ENCODE results near the gene DNM1L. TPM values are rescaled to one million over a fixed set of nuclear protein-coding genes. Genes with fewer than 3 reads are reported as not detected.
A peak's percentile ranks its signal among the peaks of the same experiment; 100 is the strongest.
"Not testable (repeated sequence)": the region's sequence is repeated elsewhere in the genome, so short reads cannot be mapped to it uniquely, and the experiment has no call there.

The DNM1L gene
- total RNA-seq, 2 experiments from 2014 or later = 61.1 to 102 TPM

GRCh38 chr12:32718926-32719325, 39.8 kb downstream of the DNM1L start:
- Histone ChIP-seq H3K36me3 (ENCODE audit: insufficient read depth, low read length) (peaks cover 73% of the 10 kb centered on the region), H3K4me3 (ENCODE audit: low read depth, low read length, poor library complexity, severe bottlenecking) (no peak overlapping the region), H3K79me2 (ENCODE audit: insufficient read depth, low read depth, low read length) (no peaks in the 10 kb centered on the region), H3K4me1 (ENCODE audit: insufficient read depth, low read length, poor library complexity, severe bottlenecking) (no peaks in the 10 kb centered on the region), H3K27ac (ENCODE audit: low read depth, low read length, poor library complexity, severe bottlenecking) (no peak overlapping the region), H3K9me2 (ENCODE audit: insufficient read depth, low read length) (no peaks in the 10 kb centered on the region), H3K9me3 (ENCODE audit: low read length) (no peaks in the 10 kb centered on the region), H2AFZ (ENCODE audit: low read length) (no peak overlapping the region), H3K4me2 (ENCODE audit: low read length) (no peak overlapping the region), H4K20me1 (ENCODE audit: insufficient read depth, low read length) (no peaks in the 10 kb centered on the region)
- POLR2A ChIA-PET = interaction anchor here (0.5 to 0.7 kb wide), 3 partner anchors 20 to 317 kb away, joined by 3 to 5 read pairs (median 4); no protein-coding TSS in a partner anchor
- no peak for DNase-seq (ENCODE audit: low spot score)
- intact Hi-C loops (cut with micrococcal nuclease; ENCODE audit: unreplicated experiment) = no loop called here
- TF ChIP-seq EZH2phosphoT487 (IDR thresholded peaks at IDR 0.05; ENCODE audit: borderline replicate concordance, low read depth, low read length) (no peak), CTCF (conservative IDR thresholded peaks at IDR 0.05; ENCODE audit: low read length) (no peak)
- BruUV-seq (replicated peaks) = no TSS peak
- CTCF ChIA-PET (ENCODE audit: unreplicated experiment) = no interaction called here

DNA sequence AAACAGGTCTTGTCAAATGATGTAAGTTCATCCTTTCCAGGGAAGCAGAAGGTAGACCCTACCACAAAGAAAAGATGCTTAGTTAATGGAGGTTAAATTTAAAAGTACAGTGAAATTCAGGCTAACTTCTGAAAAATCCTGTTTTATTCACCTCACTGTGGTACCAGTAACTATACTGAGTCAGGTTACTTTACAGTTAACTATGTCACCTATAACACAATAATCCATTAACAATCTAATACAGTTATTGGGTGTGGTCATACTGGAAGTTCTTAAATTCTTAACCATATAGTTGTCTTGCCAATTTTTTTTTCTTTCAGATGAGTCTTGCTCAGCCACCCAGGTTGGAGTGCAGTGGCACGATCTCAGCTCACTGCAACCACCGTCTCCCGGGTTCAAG, 46.2 kb downstream of the DNM1L start:
- H3K4me1 ChIP-seq (ENCODE audit: insufficient read depth, low read length, poor library complexity, severe bottlenecking); H3K4me2 ChIP-seq (ENCODE audit: low read length); H3K9me2 ChIP-seq (ENCODE audit: insufficient read depth, low read length); DNase-seq (ENCODE audit: low spot score); H3K9me3 ChIP-seq (ENCODE audit: low read length); H2AFZ ChIP-seq (ENCODE audit: low read length); H4K20me1 ChIP-seq (ENCODE audit: insufficient read depth, low read length); H3K27ac ChIP-seq (ENCODE audit: low read depth, low read length, poor library complexity, severe bottlenecking); intact Hi-C loops (cut with micrococcal nuclease; ENCODE audit: unreplicated experiment); H3K4me3 ChIP-seq (ENCODE audit: low read depth, low read length, poor library complexity, severe bottlenecking); H3K79me2 ChIP-seq (ENCODE audit: insufficient read depth, low read depth, low read length); POLR2A ChIA-PET; CTCF ChIA-PET (ENCODE audit: unreplicated experiment); BruUV-seq (replicated peaks): not testable (repeated sequence)
- peaks cover 83% of the 10 kb centered on the region for H3K36me3 ChIP-seq (ENCODE audit: insufficient read depth, low read length)

DNA sequence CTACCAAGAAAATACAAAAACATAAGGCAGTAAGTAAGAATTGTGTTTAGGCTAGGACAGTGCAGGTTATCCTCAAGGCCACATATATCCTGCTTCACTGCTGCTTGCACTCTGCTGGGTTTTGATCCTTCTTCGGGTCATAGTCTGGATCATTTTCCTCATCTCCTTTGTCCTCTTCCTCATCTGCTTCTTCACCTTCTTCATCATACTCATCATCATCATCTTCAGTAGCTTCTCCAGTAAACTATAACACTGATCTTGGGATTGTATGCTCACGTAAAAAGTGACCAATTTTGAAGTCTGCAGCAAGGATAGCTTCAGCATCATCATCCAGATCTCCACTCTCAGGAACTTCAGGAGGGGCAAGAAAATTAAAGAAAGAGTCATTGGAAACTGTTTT, 47.2 kb downstream of the DNM1L start:
- no peaks in the 10 kb centered on the region for H3K9me3 ChIP-seq (ENCODE audit: low read length)
- no peaks in the 10 kb centered on the region for H3K4me1 ChIP-seq (ENCODE audit: insufficient read depth, low read length, poor library complexity, severe bottlenecking)
- peaks cover 81% of the 10 kb centered on the region for H3K36me3 ChIP-seq (ENCODE audit: insufficient read depth, low read length)
- H3K4me3 ChIP-seq (ENCODE audit: low read depth, low read length, poor library complexity, severe bottlenecking) = no peak overlapping the region
- no peak overlapping the region for H3K4me2 ChIP-seq (ENCODE audit: low read length)
- POLR2A ChIA-PET = interaction anchor here (1.1 kb wide), 1 partner anchor 27 kb away, joined by 3 read pairs; no protein-coding TSS in a partner anchor
- H2AFZ ChIP-seq (ENCODE audit: low read length) = no peak overlapping the region
- H3K27ac ChIP-seq (ENCODE audit: low read depth, low read length, poor library complexity, severe bottlenecking) = no peak overlapping the region
- no peaks in the 10 kb centered on the region for H4K20me1 ChIP-seq (ENCODE audit: insufficient read depth, low read length)
- intact Hi-C loops (cut with micrococcal nuclease; ENCODE audit: unreplicated experiment) = no loop called here
- TF ChIP-seq EZH2phosphoT487 (IDR thresholded peaks at IDR 0.05; ENCODE audit: borderline replicate concordance, low read depth, low read length) (no peak), CTCF (conservative IDR thresholded peaks at IDR 0.05; ENCODE audit: low read length) (no peak)
- CTCF ChIA-PET (ENCODE audit: unreplicated experiment) = no interaction called here
- no peaks in the 10 kb centered on the region for H3K9me2 ChIP-seq (ENCODE audit: insufficient read depth, low read length)
- no peaks in the 10 kb centered on the region for H3K79me2 ChIP-seq (ENCODE audit: insufficient read depth, low read depth, low read length)
- DNase-seq (ENCODE audit: low spot score) = no peak
- BruUV-seq (replicated peaks) = TSS peak; percentile 16

Measured in OCI-LY7 (cell line).